Mucosa of descending colon (tissue), 3 donors: ENCODE results near the gene PCBD1. TPM values are rescaled to one million over a fixed set of nuclear protein-coding genes. Genes with fewer than 3 reads are reported as not detected.
A peak's percentile ranks its signal among the peaks of the same experiment; 100 is the strongest.
"Not testable (repeated sequence)": the region's sequence is repeated elsewhere in the genome, so short reads cannot be mapped to it uniquely, and the experiment has no call there.

Experiments
- ATAC-seq: fragments of 200-7000 bp; cut with Tn5 transposase; one replicate; pipeline ENCODE4 v1.9.1; 2020; ENCODE audit warnings: mild to moderate bottlenecking, moderate library complexity
- DNase-seq, 3 donors: peaks; one replicate each; pipeline ENCODE4 v3.0.0-alpha.2; 2020
- H3K36me3 ChIP-seq: fragments of 200-600 bp; one replicate; pipeline ENCODE4 v1.8.0; 2021; ENCODE audit warnings: low read depth, mild to moderate bottlenecking
- H3K4me1 ChIP-seq: fragments of 200-600 bp; one replicate; pipeline ENCODE4 v1.8.0; 2021; ENCODE audit warnings: low read depth, mild to moderate bottlenecking
- H3K4me3 ChIP-seq: fragments of 200-600 bp; one replicate; pipeline ENCODE4 v1.8.0; 2021; ENCODE audit warnings: mild to moderate bottlenecking
- H3K9me3 ChIP-seq: fragments of 200-600 bp; one replicate; pipeline ENCODE4 v1.8.0; 2021; ENCODE audit warnings: mild to moderate bottlenecking
- intact Hi-C, 2 donors: fragments of 100-400 bp; cut with DNase I in 1 of 2; cut with micrococcal nuclease in 1 of 2; formaldehyde crosslinking; loops; one replicate each; pipeline versions ENCODE4 v1.11.0 to v1.11.1; 2022; cut with DNase I, micrococcal nuclease
- total RNA-seq, 3 donors: library from RNA; stranded (reverse); fragmentation: NEBNext Ultra II Directional in 2 of 3; extraction: Animal tissue kit (Norgen Biotek cat#: 25700) in 2 of 3; gene quantifications; one replicate each; pipeline versions ENCODE4 v1.2.1 to v1.2.4, GENCODE V29; 2021 to 2023
- TF ChIP-seq, protein P1 (sequence below): fragments of 200-600 bp; IDR thresholded peaks from one replicate; pipeline ENCODE4 v1.8.0; 2022; ENCODE audit warnings: antibody characterized with exemption, mild to moderate bottlenecking
- donor health status: DM: no; HTN: no; CAD: no; lungs with moderate emphysema.
- donor health status: DM: no; HTN: no; CAD: no.
- donor health status: DM: no; HTN: yes; CAD: no.

The PCBD1 gene
- total RNA-seq, 3 donors from 2014 or later: 81.4 to 86.8 (median 86.7) TPM

DNA sequence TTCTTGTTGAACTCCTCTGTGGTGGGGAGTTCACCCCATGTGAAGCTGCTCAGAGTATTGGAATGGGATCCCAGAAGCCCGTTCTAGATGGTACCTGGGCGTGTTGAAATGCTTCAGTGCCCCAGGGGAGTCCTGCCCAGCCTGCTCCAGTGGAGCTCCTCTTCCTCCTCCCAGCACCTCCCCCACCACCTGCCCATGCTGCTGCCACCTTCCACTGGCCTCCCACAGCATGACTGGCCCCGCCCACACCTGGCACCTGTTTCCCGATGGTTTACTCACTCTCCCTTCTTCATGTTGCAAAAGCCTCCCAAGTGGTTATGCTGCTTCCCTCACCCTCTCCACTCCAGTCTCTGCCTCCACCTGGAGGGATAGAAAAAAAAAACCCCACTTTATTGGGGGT, 32.2 kb upstream of the PCBD1 start:
- intact Hi-C loops: loop anchor here in 1 of 2 donors (5.0 to 10.0 kb wide), 2 partner anchors 282 to 364 kb away; no protein-coding TSS in a partner anchor
- no peaks in the 10 kb centered on the region for H3K4me1 ChIP-seq
- no peak overlapping the region for H3K4me3 ChIP-seq
- H3K36me3 ChIP-seq: no peaks in the 10 kb centered on the region
- TF ChIP-seq, protein P1, sequence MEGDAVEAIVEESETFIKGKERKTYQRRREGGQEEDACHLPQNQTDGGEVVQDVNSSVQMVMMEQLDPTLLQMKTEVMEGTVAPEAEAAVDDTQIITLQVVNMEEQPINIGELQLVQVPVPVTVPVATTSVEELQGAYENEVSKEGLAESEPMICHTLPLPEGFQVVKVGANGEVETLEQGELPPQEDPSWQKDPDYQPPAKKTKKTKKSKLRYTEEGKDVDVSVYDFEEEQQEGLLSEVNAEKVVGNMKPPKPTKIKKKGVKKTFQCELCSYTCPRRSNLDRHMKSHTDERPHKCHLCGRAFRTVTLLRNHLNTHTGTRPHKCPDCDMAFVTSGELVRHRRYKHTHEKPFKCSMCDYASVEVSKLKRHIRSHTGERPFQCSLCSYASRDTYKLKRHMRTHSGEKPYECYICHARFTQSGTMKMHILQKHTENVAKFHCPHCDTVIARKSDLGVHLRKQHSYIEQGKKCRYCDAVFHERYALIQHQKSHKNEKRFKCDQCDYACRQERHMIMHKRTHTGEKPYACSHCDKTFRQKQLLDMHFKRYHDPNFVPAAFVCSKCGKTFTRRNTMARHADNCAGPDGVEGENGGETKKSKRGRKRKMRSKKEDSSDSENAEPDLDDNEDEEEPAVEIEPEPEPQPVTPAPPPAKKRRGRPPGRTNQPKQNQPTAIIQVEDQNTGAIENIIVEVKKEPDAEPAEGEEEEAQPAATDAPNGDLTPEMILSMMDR: no peak
- ATAC-seq (peak; percentile 86), DNase-seq (peak; percentile 75 to 83 (median 76))
- no peaks in the 10 kb centered on the region for H3K9me3 ChIP-seq

DNA sequence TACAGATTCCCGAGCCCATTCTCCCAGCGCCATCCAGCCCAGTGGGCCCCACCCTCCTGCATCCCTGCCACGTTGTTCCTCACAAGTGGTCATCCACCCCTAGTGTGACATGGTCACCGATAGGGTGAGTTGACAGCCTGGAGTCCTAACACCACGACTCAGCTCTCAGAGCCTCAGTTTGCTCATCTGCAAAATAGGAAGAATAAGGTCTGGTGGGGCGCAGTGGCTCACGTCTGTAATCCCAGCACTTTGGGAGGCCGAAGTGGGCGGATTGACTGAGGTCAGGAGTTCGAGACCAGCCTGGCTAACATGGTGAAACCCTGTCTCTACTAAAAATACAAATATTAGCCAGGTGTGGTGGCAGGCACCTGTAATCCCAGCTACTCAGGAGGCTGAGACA, 31.5 kb upstream of the PCBD1 start:
- not testable (repeated sequence) for H3K36me3 ChIP-seq, DNase-seq, H3K4me3 ChIP-seq, ATAC-seq, H3K4me1 ChIP-seq, H3K9me3 ChIP-seq
- intact Hi-C loops: loop anchor here in 1 of 2 donors (5.0 to 10.0 kb wide), 2 partner anchors 282 to 365 kb away; no protein-coding TSS in a partner anchor

DNA sequence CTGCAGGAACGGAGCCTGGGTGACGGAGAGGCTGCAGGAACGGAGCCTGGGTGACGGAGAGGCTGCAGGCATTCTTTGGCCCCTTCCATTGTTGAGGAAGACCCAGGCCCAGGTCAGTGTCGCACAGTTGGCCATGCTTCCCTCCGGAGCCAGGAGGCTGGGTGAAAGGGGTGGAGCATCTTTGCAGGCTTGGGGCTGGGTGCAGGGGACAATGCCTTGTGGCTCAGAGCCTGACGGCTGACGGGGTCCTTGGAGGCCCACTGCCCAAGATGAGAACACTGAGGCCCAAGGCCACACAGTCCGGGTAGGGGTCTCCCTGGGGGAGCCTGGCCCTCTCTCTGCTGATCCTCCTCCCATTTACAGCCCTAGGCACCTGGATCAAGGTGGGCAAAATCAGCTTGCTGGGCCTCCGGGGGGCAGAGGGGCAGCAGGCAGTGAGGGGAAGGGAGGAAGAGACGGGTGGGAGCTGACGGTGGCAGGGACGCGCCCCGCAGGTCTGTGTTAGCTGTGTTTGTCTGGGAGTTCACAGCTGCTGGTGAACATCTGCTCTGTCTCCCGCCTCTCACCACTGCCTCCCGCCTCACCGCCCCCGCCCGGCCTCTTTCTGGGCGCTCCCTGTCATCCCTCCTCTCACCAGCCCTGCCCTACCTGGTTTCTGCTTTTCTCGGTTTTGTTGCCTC, 30.6 kb upstream of the PCBD1 start:
- peak; percentile 34 to 58 (median 44) for DNase-seq
- ATAC-seq: peak; percentile 70
- no peaks in the 10 kb centered on the region for H3K4me1 ChIP-seq
- H3K4me3 ChIP-seq: no peak overlapping the region
- no peaks in the 10 kb centered on the region for H3K36me3 ChIP-seq
- intact Hi-C loops: no loop called here
- no peaks in the 10 kb centered on the region for H3K9me3 ChIP-seq
- TF ChIP-seq, protein P1: no peak

DNA sequence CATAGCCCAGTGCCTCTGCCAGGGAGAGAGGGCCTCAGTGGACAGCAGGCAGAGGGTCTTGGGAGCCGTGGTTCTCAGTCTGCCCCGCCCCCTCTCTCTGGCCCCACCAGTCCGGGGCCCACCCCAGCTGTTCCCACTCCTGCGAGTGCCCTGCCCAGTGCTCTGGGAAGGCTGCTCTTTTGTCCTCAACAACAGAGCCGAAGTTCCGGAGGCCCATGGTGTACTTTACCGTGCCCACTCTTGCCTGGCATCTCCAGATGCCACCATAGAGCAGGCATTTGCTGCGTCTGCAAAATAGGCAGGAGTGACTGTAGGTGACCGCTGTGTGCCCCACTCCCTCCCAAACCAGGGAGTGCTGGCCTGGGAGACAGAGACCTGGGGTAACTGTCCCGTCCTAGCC, 29.3 kb upstream of the PCBD1 start:
- intact Hi-C loops: no loop called here
- ATAC-seq (no peak), DNase-seq (peak in 2 of 3 donors; percentile 10 to 22)
- TF ChIP-seq, protein P1: no peak
- no peak overlapping the region for H3K4me3 ChIP-seq
- H3K4me1 ChIP-seq: no peaks in the 10 kb centered on the region
- no peaks in the 10 kb centered on the region for H3K36me3 ChIP-seq
- no peaks in the 10 kb centered on the region for H3K9me3 ChIP-seq

DNA sequence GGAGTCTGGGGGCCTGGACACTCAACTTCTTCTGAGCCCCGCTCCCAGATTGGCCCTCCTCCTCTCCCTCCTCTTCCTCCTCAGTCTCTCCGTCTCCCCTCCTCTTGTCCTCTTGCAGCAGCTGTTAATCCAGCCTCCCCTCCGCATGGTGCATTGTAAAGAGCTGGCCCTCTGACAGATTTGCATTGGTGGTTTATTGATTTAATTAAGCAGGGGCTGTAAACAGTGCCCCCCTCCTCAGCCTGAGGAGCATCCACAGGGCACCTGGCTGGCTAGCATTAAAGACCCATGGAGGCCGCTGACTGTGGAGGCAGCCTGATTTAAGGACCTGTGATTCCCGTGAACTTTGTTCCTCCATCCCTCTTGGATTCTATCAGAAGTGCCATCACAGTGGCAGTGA, 28.9 kb upstream of the PCBD1 start:
- H3K4me3 ChIP-seq: no peak overlapping the region
- H3K36me3 ChIP-seq: no peaks in the 10 kb centered on the region
- DNase-seq (peak in 1 of 3 donors; percentile 12), ATAC-seq (no peak)
- H3K9me3 ChIP-seq: no peaks in the 10 kb centered on the region
- intact Hi-C loops: no loop called here
- TF ChIP-seq, protein P1: no peak
- H3K4me1 ChIP-seq: no peaks in the 10 kb centered on the region

DNA sequence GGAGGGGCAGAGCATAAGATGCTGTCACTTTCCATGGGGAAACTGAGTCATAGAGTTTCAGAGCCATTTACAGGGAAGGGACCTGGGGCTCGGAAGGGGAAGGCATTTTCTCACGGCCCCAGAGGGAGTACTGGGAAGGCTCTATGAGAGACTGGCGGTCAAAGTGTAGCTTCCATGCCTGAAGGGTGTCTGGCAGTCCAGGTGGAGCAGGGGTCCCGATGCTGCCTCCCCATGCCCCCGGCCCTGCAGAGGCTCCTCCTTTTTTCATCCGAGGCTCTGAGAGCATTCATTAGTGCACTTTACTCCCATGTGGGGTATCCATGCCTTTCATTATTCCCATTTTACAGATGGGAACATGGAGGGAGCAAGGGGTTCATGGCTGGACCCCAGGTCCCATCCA, 27.9 kb upstream of the PCBD1 start:
- H3K4me3 ChIP-seq: no peak overlapping the region
- intact Hi-C loops: no loop called here
- DNase-seq: peak in 2 of 3 donors; percentile 3 to 21
- H3K36me3 ChIP-seq: no peaks in the 10 kb centered on the region
- TF ChIP-seq, protein P1: no peak
- no peaks in the 10 kb centered on the region for H3K9me3 ChIP-seq
- no peak for ATAC-seq
- H3K4me1 ChIP-seq: no peaks in the 10 kb centered on the region
